LNCaP clone FGC (cell line): ENCODE results near the gene BCAS3.
"Not testable (repeated sequence)": the region's sequence is repeated elsewhere in the genome, so short reads cannot be mapped to it uniquely, and the experiment has no call there.

Source experiments
- DNase-seq: peaks from one replicate; pipeline ENCODE4 v3.0.0-alpha.2; 2011; ENCODE audit warnings: low read depth
- H3K4me3 ChIP-seq: 2 replicates; pipeline ENCODE4 v1.5.1; 2011; ENCODE audit warnings: mild to moderate bottlenecking, low read depth, low read length, control low read depth
- CTCF ChIP-seq: IDR thresholded peaks from 2 replicates; pipeline ENCODE4 v1.5.1; 2012; ENCODE audit warnings: mild to moderate bottlenecking; ENCODE audit not compliant: control insufficient read depth, insufficient read depth; ENCODE audit errors: extremely low read depth

BCAS3 gene

GRCh38 chr17:60923000-60923399 is 245.3 kb downstream of the BCAS3 start:
- no peak for DNase-seq
- no peak for TF ChIP-seq CTCF
- H3K4me3 ChIP-seq: no peak overlapping the region

GRCh38 chr17:60926466-60927183 is 249.0 kb downstream of the BCAS3 start:
- H3K4me3 ChIP-seq: no peak overlapping the region
- peak; percentile 40 for DNase-seq

GRCh38 chr17:60933739-60934138 is 256.1 kb downstream of the BCAS3 start:
- no peak overlapping the region for H3K4me3 ChIP-seq
- no peak for TF ChIP-seq CTCF
- DNase-seq: no peak

More at GRCh38 chr17:60926466-60927183, 249.0 kb downstream of the BCAS3 start:
- TF ChIP-seq CTCF: no peak

GRCh38 chr17:60934723-60935122 is 257.1 kb downstream of the BCAS3 start:
- TF ChIP-seq CTCF: no peak
- DNase-seq: no peak
- no peak overlapping the region for H3K4me3 ChIP-seq

GRCh38 chr17:60935991-60936390 is 258.3 kb downstream of the BCAS3 start:
- H3K4me3 ChIP-seq, DNase-seq: not testable (repeated sequence)

- no peak overlapping the region for H3K4me3 ChIP-seq
- no peak for DNase-seq
- no peak for TF ChIP-seq CTCF
These were observed 261.7 kb downstream of the BCAS3 start for GRCh38 chr17:60939318-60939717.

GRCh38 chr17:60941028-60941427 is 263.4 kb downstream of the BCAS3 start:
- no peak overlapping the region for H3K4me3 ChIP-seq
- DNase-seq: no peak
- TF ChIP-seq CTCF: no peak
